ENCODE results near the gene ACIN1. TPM values are rescaled to one million over a fixed set of nuclear protein-coding genes. Genes with fewer than 3 reads are reported as not detected.
"Not testable (repeated sequence)": the region's sequence is repeated elsewhere in the genome, so short reads cannot be mapped to it uniquely, and the experiment has no call there.

The ACIN1 gene
- total RNA-seq, 1 experiment from 2014 or later: 179 TPM

DNA sequence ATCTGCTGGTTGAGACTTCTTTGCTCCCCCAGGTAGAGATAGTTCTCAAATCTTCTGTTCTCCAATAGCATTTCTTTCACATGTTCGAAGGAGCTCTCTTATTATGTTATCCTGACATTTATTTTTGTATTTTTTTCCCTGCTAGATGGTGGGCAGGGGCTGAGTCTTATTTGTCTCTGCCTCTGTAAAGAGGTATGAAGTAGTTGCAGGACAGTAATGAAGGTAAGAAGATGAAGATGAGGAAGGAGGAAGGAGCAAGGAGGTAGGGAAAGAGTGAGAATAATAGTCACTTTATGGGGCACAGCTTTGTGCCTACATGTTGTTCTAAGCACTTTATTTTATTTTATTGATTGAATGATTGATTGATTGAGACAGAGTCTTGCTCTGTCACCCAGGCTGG lies 14.8 kb upstream of the ACIN1 start:
- H3K4me3 ChIP-seq (replicated peaks in 1 of 2; ENCODE audit: low read depth in 1 of 2, low read length in 2 of 2): no peak overlapping the region
- ChIA-PET RAD21 (ENCODE audit: low non-redundant PET in 1 of 2, low total read pairs in 2 of 2, uncharacterized antibody in 2 of 2, unreplicated experiment in 2 of 2) (no interaction called here), POLR2A (interaction anchor here (1.6 to 4.0 kb wide), 3 partner anchors 15 to 192 kb away, joined by 3 to 21 read pairs (median 10); partner anchors contain the start of genes ACIN1 and C14orf119), CTCF (interaction anchor here (0.6 to 5.5 kb wide), 9 partner anchors 10 to 123 kb away, joined by 3 to 56 read pairs (median 12); partner anchors contain the start of genes ACIN1 and C14orf119)
- H4K20me1 ChIP-seq (ENCODE audit: insufficient read depth): no peaks in the 10 kb centered on the region
- peaks cover 4 to 10% of the 10 kb centered on the region in 2 experiments for H3K4me1 ChIP-seq (ENCODE audit: control insufficient read depth in 1 of 2, insufficient read depth in 2 of 2, low read length in 2 of 2)
- no peak overlapping the region for H3K27ac ChIP-seq (ENCODE audit: low read depth, low read length)
- H3K27me3 ChIP-seq (ENCODE audit: insufficient read depth, low read length): peaks cover 20% of the 10 kb centered on the region; the same call in 1 of the 2 replicates
- DNase-seq (ENCODE audit: low read depth, low spot score) (no peak), ATAC-seq (no peak)
- BruUV-seq (replicated peaks): no TSS peak
- no peak overlapping the region for H3K9ac ChIP-seq (ENCODE audit: low read length)
- no peak overlapping the region for H3K4me2 ChIP-seq (ENCODE audit: low read length)
- no peaks in the 10 kb centered on the region for H3K9me3 ChIP-seq (ENCODE audit: control insufficient read depth in 1 of 2, insufficient read depth in 1 of 2, low read depth in 1 of 2, low read length in 2 of 2)
- TF ChIP-seq, protein P1, sequence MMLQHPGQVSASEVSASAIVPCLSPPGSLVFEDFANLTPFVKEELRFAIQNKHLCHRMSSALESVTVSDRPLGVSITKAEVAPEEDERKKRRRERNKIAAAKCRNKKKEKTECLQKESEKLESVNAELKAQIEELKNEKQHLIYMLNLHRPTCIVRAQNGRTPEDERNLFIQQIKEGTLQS (IDR thresholded peaks at IDR 0.05): no peak
- TF ChIP-seq SP1 (IDR thresholded peaks at IDR 0.05; ENCODE audit: low read depth) (no peak), ELF1 (IDR thresholded peaks at IDR 0.05; ENCODE audit: borderline replicate concordance, low read depth) (no peak), EGR1 (IDR thresholded peaks at IDR 0.05; ENCODE audit: low read depth) (no peak), ZFX (IDR thresholded peaks at IDR 0.05) (no peak), ZNF274 (IDR thresholded peaks at IDR 0.05; ENCODE audit: low read depth, low read length) (no peak), POLR2A (IDR thresholded peaks at IDR 0.05; ENCODE audit: borderline replicate concordance, extremely low read depth, insufficient read depth, insufficient read length) (no peak), SIN3A (IDR thresholded peaks at IDR 0.05; ENCODE audit: low read depth) (no peak), CEBPB (IDR thresholded peaks at IDR 0.05; ENCODE audit: low read depth) (no peak), POLR2AphosphoS5 (IDR thresholded peaks at IDR 0.05; ENCODE audit: low read depth, low read length) (no peak)
- TF ChIP-seq, protein P2, sequence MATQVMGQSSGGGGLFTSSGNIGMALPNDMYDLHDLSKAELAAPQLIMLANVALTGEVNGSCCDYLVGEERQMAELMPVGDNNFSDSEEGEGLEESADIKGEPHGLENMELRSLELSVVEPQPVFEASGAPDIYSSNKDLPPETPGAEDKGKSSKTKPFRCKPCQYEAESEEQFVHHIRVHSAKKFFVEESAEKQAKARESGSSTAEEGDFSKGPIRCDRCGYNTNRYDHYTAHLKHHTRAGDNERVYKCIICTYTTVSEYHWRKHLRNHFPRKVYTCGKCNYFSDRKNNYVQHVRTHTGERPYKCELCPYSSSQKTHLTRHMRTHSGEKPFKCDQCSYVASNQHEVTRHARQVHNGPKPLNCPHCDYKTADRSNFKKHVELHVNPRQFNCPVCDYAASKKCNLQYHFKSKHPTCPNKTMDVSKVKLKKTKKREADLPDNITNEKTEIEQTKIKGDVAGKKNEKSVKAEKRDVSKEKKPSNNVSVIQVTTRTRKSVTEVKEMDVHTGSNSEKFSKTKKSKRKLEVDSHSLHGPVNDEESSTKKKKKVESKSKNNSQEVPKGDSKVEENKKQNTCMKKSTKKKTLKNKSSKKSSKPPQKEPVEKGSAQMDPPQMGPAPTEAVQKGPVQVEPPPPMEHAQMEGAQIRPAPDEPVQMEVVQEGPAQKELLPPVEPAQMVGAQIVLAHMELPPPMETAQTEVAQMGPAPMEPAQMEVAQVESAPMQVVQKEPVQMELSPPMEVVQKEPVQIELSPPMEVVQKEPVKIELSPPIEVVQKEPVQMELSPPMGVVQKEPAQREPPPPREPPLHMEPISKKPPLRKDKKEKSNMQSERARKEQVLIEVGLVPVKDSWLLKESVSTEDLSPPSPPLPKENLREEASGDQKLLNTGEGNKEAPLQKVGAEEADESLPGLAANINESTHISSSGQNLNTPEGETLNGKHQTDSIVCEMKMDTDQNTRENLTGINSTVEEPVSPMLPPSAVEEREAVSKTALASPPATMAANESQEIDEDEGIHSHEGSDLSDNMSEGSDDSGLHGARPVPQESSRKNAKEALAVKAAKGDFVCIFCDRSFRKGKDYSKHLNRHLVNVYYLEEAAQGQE (IDR thresholded peaks at IDR 0.05; ENCODE audit: low read depth): no peak
- no peak overlapping the region for H2AFZ ChIP-seq (ENCODE audit: low read depth, low read length, poor library complexity, severe bottlenecking)
- no peaks in the 10 kb centered on the region for H3K9me2 ChIP-seq (ENCODE audit: insufficient read depth)
- no peaks in the 10 kb centered on the region for H3K36me3 ChIP-seq (ENCODE audit: control insufficient read depth in 1 of 2, insufficient read depth in 2 of 2, low read length in 2 of 2)
- no peaks in the 10 kb centered on the region for H3K79me2 ChIP-seq (ENCODE audit: insufficient read depth, low read length)
- intact Hi-C loops (cut with micrococcal nuclease): loop anchor here (1.0 kb wide), 1 partner anchor 40 kb away; no protein-coding TSS in a partner anchor

GRCh38 chr14:23108169-23108568 lies 13.2 kb upstream of the ACIN1 start:
- H3K4me3 ChIP-seq (replicated peaks in 1 of 2; ENCODE audit: low read depth in 1 of 2, low read length in 2 of 2); H3K27ac ChIP-seq (ENCODE audit: low read depth, low read length); H3K9me2 ChIP-seq (ENCODE audit: insufficient read depth); H4K20me1 ChIP-seq (ENCODE audit: insufficient read depth); H2AFZ ChIP-seq (ENCODE audit: low read depth, low read length, poor library complexity, severe bottlenecking); H3K4me1 ChIP-seq (ENCODE audit: control insufficient read depth in 1 of 2, insufficient read depth in 2 of 2, low read length in 2 of 2); ATAC-seq; H3K9ac ChIP-seq (ENCODE audit: low read length); H3K79me2 ChIP-seq (ENCODE audit: insufficient read depth, low read length); H3K36me3 ChIP-seq (ENCODE audit: control insufficient read depth in 1 of 2, insufficient read depth in 2 of 2, low read length in 2 of 2); BruUV-seq (replicated peaks); DNase-seq (ENCODE audit: low read depth, low spot score); H3K9me3 ChIP-seq (ENCODE audit: control insufficient read depth in 1 of 2, insufficient read depth in 1 of 2, low read depth in 1 of 2, low read length in 2 of 2); H3K4me2 ChIP-seq (ENCODE audit: low read length); intact Hi-C loops (cut with micrococcal nuclease): not testable (repeated sequence)
- H3K27me3 ChIP-seq (ENCODE audit: insufficient read depth, low read length): peaks cover 20% of the 10 kb centered on the region; the same call in 1 of the 2 replicates
- POLR2A ChIA-PET: interaction anchor here (2.5 to 4.0 kb wide), 2 partner anchors 13 to 40 kb away, joined by 10 to 21 read pairs; partner anchors contain the start of genes ACIN1 and C14orf119
- CTCF ChIA-PET: interaction anchor here (1.1 to 5.5 kb wide), 8 partner anchors 13 to 122 kb away, joined by 5 to 56 read pairs (median 12); partner anchors contain the start of genes ACIN1 and C14orf119
- RAD21 ChIA-PET (ENCODE audit: low non-redundant PET in 1 of 2, low total read pairs in 2 of 2, uncharacterized antibody in 2 of 2, unreplicated experiment in 2 of 2): interaction anchor here in 1 of 2 experiments (1.1 kb wide), 1 partner anchor 39 kb away, joined by 3 read pairs; no protein-coding TSS in a partner anchor

GRCh38 chr14:23107620-23108019 lies 12.7 kb upstream of the ACIN1 start:
- H3K4me1 ChIP-seq (ENCODE audit: control insufficient read depth in 1 of 2, insufficient read depth in 2 of 2, low read length in 2 of 2); DNase-seq (ENCODE audit: low read depth, low spot score); H2AFZ ChIP-seq (ENCODE audit: low read depth, low read length, poor library complexity, severe bottlenecking); H3K9me3 ChIP-seq (ENCODE audit: control insufficient read depth in 1 of 2, insufficient read depth in 1 of 2, low read depth in 1 of 2, low read length in 2 of 2); ATAC-seq; H3K36me3 ChIP-seq (ENCODE audit: control insufficient read depth in 1 of 2, insufficient read depth in 2 of 2, low read length in 2 of 2); intact Hi-C loops (cut with micrococcal nuclease); H3K27ac ChIP-seq (ENCODE audit: low read depth, low read length); H3K4me3 ChIP-seq (replicated peaks in 1 of 2; ENCODE audit: low read depth in 1 of 2, low read length in 2 of 2); H3K9me2 ChIP-seq (ENCODE audit: insufficient read depth); H3K9ac ChIP-seq (ENCODE audit: low read length); RAD21 ChIA-PET (ENCODE audit: low non-redundant PET in 1 of 2, low total read pairs in 2 of 2, uncharacterized antibody in 2 of 2, unreplicated experiment in 2 of 2); BruUV-seq (replicated peaks); H4K20me1 ChIP-seq (ENCODE audit: insufficient read depth); H3K4me2 ChIP-seq (ENCODE audit: low read length); H3K79me2 ChIP-seq (ENCODE audit: insufficient read depth, low read length); CTCF ChIA-PET: not testable (repeated sequence)
- peaks cover 20% of the 10 kb centered on the region; the same call in 1 of the 2 replicates for H3K27me3 ChIP-seq (ENCODE audit: insufficient read depth, low read length)
- POLR2A ChIA-PET: interaction anchor here (4.0 kb wide), 1 partner anchor 12 kb away, joined by 21 read pairs; the partner anchor contains the start of genes ACIN1 and C14orf119

Measured in HCT116 (cell line).